ENCODE results near the gene NTNG1. TPM values are rescaled to one million over a fixed set of nuclear protein-coding genes. Genes with fewer than 3 reads are reported as not detected.

NTNG1 gene
- total and polyA plus RNA-seq, 2 of the 8 experiments (the other 6 are each of a cell fraction or from before 2014, with no cell fraction given), result 1.2 to 4.1 TPM

- Histone ChIP-seq H2BK5ac (ENCODE audit: low read depth, low read length) (no peak overlapping the region), H4K20me1 (replicated peaks in 1 of 2; ENCODE audit: control insufficient read depth in 1 of 2, insufficient read depth in 2 of 2, low read length in 2 of 2) (no peaks in the 10 kb centered on the region), H3K4me2 (ENCODE audit: insufficient read depth in 1 of 2, low read depth in 2 of 2, low read length in 2 of 2) (no peak overlapping the region), H4K91ac (replicated peaks; ENCODE audit: insufficient read length, low read length) (no peak overlapping the region), H3K23me2 (ENCODE audit: low read depth, low read length) (no peaks in the 10 kb centered on the region), H3K79me1 (ENCODE audit: low read depth, low read length) (no peaks in the 10 kb centered on the region), H3K56ac (replicated peaks; ENCODE audit: insufficient read length, low read depth, low read length) (no peak overlapping the region), H3K36me3 (ENCODE audit: control insufficient read depth in 2 of 4, insufficient read depth in 4 of 4, low read length in 3 of 4) (no peaks in the 10 kb centered on the region), H3K27ac (ENCODE audit: low read depth, low read length) (no peak overlapping the region), H2BK12ac (ENCODE audit: low read depth, low read length) (no peak overlapping the region), H2AFZ (ENCODE audit: low read length) (no peak overlapping the region), H3K18ac (ENCODE audit: extremely low read depth, low read length) (no peak overlapping the region), H2BK20ac (ENCODE audit: low read length) (no peak overlapping the region), H3K23ac (ENCODE audit: insufficient read length) (no peak overlapping the region), H3K79me2 (ENCODE audit: control insufficient read depth in 1 of 2, insufficient read depth in 2 of 2, low read length in 2 of 2) (no peaks in the 10 kb centered on the region), H3K9me3 (ENCODE audit: insufficient read depth in 2 of 2, low read depth in 1 of 2, low read length in 1 of 2) (no peaks in the 10 kb centered on the region), H4K5ac (ENCODE audit: insufficient read length, low read depth, low read length) (no peak overlapping the region), H3K4ac (replicated peaks; ENCODE audit: insufficient read length, low read depth, low read length) (no peak overlapping the region), H2AK5ac (ENCODE audit: low read depth, low read length) (no peak overlapping the region), H3K4me1 (replicated peaks in 1 of 4; ENCODE audit: control insufficient read depth in 3 of 4, insufficient read depth in 4 of 4, low read length in 3 of 4) (no peaks in the 10 kb centered on the region), H3K4me3 (ENCODE audit: extremely low read depth in 1 of 4, insufficient read depth in 2 of 4, low read depth in 3 of 4, low read length in 4 of 4) (no peak overlapping the region), H3K9ac (replicated peaks in 1 of 4; ENCODE audit: extremely low read depth in 1 of 4, low read depth in 3 of 4, low read length in 3 of 4) (no peak overlapping the region), H3K14ac (ENCODE audit: insufficient read length) (no peak overlapping the region), H4K8ac (ENCODE audit: extremely low read depth, insufficient read depth, low read length) (no peak overlapping the region), H2BK120ac (replicated peaks; ENCODE audit: low read depth, low read length) (no peak overlapping the region), H2BK15ac (ENCODE audit: low read length) (no peak overlapping the region), H3K27me3 (replicated peaks in 1 of 4; ENCODE audit: control insufficient read depth in 3 of 4, extremely low read depth in 1 of 4, insufficient read depth in 3 of 4, low read length in 3 of 4) (no peaks in the 10 kb centered on the region)
- ChIA-PET POLR2A (ENCODE audit: partially characterized antibody) (no interaction called here), CTCF (ENCODE audit: partially characterized antibody) (interaction anchor here (0.6 to 1.0 kb wide), 2 partner anchors 10 to 1794 kb away, joined by 3 read pairs; no protein-coding TSS in a partner anchor)
- TF ChIP-seq SIRT6 (IDR thresholded peaks at IDR 0.05; ENCODE audit: low read length) (no peak), RFX5 (IDR thresholded peaks at IDR 0.05; ENCODE audit: borderline replicate concordance, low read depth, low read length) (no peak), RBBP5 (IDR thresholded peaks at IDR 0.05; ENCODE audit: borderline replicate concordance, low read depth, low read length) (no peak), CTCF (IDR thresholded peaks at IDR 0.05; ENCODE audit: control extremely low read depth in 1 of 3, insufficient read depth in 1 of 3, low read depth in 1 of 3, low read length in 3 of 3) (no peak), POLR2AphosphoS5 (IDR thresholded peaks at IDR 0.05; ENCODE audit: low read depth, low read length) (no peak), BACH1 (IDR thresholded peaks at IDR 0.05; ENCODE audit: low read length) (no peak), NANOG (IDR thresholded peaks at IDR 0.05; ENCODE audit: insufficient read depth, low read depth, low read length, poor library complexity, severe bottlenecking) (no peak), YY1 (IDR thresholded peaks at IDR 0.05; ENCODE audit: low read depth, low read length) (no peak), GABPA (IDR thresholded peaks at IDR 0.05; ENCODE audit: borderline replicate concordance, insufficient read depth, low read length) (no peak), JUND (IDR thresholded peaks at IDR 0.05; ENCODE audit: low read length) (no peak)
- DNase-seq (ENCODE audit: low read depth in 1 of 2, low spot score in 2 of 2) (no peak), FAIRE-seq (no peak)
These were observed 24.5 kb upstream of the NTNG1 start for GRCh38 chr1:107116306-107116790.
